HepG2 (cell line): ENCODE data around the gene AFF1. TPM values are rescaled to one million over a fixed set of nuclear protein-coding genes. Genes with fewer than 3 reads are reported as not detected.

Experiments used
- CEBPB ChIP-seq: IDR thresholded peaks from 2 replicates; pipeline ENCODE4 v1.6.1; 2011; ENCODE audit warnings: low read depth, low read length, improper control_type of control experiment, borderline replicate concordance
- CREM ChIP-seq, 2 experiments: sonication (generic) in 1 of 2; formaldehyde crosslinking in 1 of 2; IDR thresholded peaks; 2 replicates each; pipeline versions ENCODE4 v1.4.0 to v1.6.1; 2016 to 2020; ENCODE audit warnings: antibody characterized with exemption in 1 of 2, mild to moderate bottlenecking in 1 of 2, missing genetic modification reagents in 1 of 2
- GATAD2A ChIP-seq: IDR thresholded peaks from 2 replicates; pipeline ENCODE4 v1.6.1; 2016
- MBD4 ChIP-seq: IDR thresholded peaks from 2 replicates; pipeline ENCODE4 v1.6.1; 2012; ENCODE audit warnings: low read length, inconsistent platforms, borderline replicate concordance
- MEF2D ChIP-seq: sonication (generic); formaldehyde crosslinking; IDR thresholded peaks from 2 replicates; pipeline ENCODE4 v1.5.1; 2020; ENCODE audit warnings: mild to moderate bottlenecking, missing genetic modification reagents
- NFRKB ChIP-seq: fragments of 450-650 bp; IDR thresholded peaks from 2 replicates; pipeline ENCODE4 v1.6.1; 2017
- NR2F2 ChIP-seq: IDR thresholded peaks from 2 replicates; pipeline ENCODE4 v1.6.1; 2012; ENCODE audit warnings: low read depth, inconsistent platforms, borderline replicate concordance
- SIX1 ChIP-seq: sonication (generic); formaldehyde crosslinking; IDR thresholded peaks from 2 replicates; pipeline ENCODE4 v1.4.0; 2020; ENCODE audit warnings: missing genetic modification reagents, borderline replicate concordance
- SOX6 ChIP-seq, 2 experiments: fragments of 450-650 bp in 1 of 2; sonication (generic) in 1 of 2; formaldehyde crosslinking in 1 of 2; IDR thresholded peaks; 2 replicates each; pipeline versions ENCODE4 v1.4.0 to v1.6.1; 2017 to 2020; ENCODE audit warnings: antibody characterized with exemption in 1 of 2, mild to moderate bottlenecking in 1 of 2, missing genetic modification reagents in 1 of 2
- TAF15 ChIP-seq: fragments of 200-400 bp; formaldehyde crosslinking; IDR thresholded peaks from one replicate; pipeline ENCODE4 v1.6.1; 2018; ENCODE audit warnings: mild to moderate bottlenecking, low read depth, low read length; ENCODE audit not compliant: poor library complexity, severe bottlenecking
- THAP11 ChIP-seq: IDR thresholded peaks from 2 replicates; pipeline ENCODE4 v1.6.1; 2016; ENCODE audit warnings: missing biosample characterization, missing genetic modification reagents
- ZMYM2 ChIP-seq: sonication (generic); formaldehyde crosslinking; IDR thresholded peaks from 2 replicates; pipeline ENCODE4 v1.8.0; 2022; ENCODE audit warnings: mild to moderate bottlenecking, missing genetic modification reagents
- ZNF17 ChIP-seq: sonication (generic); formaldehyde crosslinking; IDR thresholded peaks from 2 replicates; pipeline ENCODE4 v1.5.0; 2020; ENCODE audit warnings: mild to moderate bottlenecking, missing genetic modification reagents
- ZNF558 ChIP-seq: sonication (generic); formaldehyde crosslinking; IDR thresholded peaks from 2 replicates; pipeline ENCODE4 v1.9.0; 2022; ENCODE audit warnings: mild to moderate bottlenecking, missing genetic modification reagents, borderline replicate concordance
- ZNF724P ChIP-seq: sonication (generic); formaldehyde crosslinking; IDR thresholded peaks from 2 replicates; pipeline ENCODE4 v1.8.0; 2022; ENCODE audit warnings: missing genetic modification reagents, borderline replicate concordance
- polyA plus RNA-seq, 8 experiments: library from polyadenylated mRNA; depleted of rRNA in 3 of 8; stranded (reverse) in 7 of 8; unstranded in 1 of 8; fragments of >200 nt; fragmentation: Illumina TruSeq in 4 of 8; extraction: Trizol in 4 of 8; gene quantifications; 2 replicates each; pipeline versions ENCODE4 v1.2.1 to v1.2.3, GENCODE V29; 2011 to 2016; ENCODE audit warnings: low read depth in 4 of 8, missing spikeins in 1 of 8, mixed read lengths in 1 of 8; ENCODE audit not compliant: insufficient read depth in 1 of 8
- total RNA-seq, 5 experiments: library from RNA; depleted of rRNA; stranded (reverse); fragments of >200 nt; fragmentation: Illumina TruSeq; extraction: Trizol; gene quantifications; 2 replicates each; pipeline ENCODE4 v1.2.3, GENCODE V29; 2016; ENCODE audit warnings: low read depth in 1 of 5
- TF ChIP-seq, protein P1 (sequence below): IDR thresholded peaks from 2 replicates; pipeline ENCODE4 v1.6.1; 2016
- TF ChIP-seq, protein P2 (sequence below): sonication (generic); formaldehyde crosslinking; IDR thresholded peaks from 2 replicates; pipeline ENCODE4 v1.4.0; 2020; ENCODE audit warnings: mild to moderate bottlenecking, missing genetic modification reagents
- TF ChIP-seq, protein P3 (sequence below): sonication (generic); formaldehyde crosslinking; IDR thresholded peaks from 2 replicates; pipeline ENCODE4 v1.4.0; 2020; ENCODE audit warnings: mild to moderate bottlenecking, low read depth, missing genetic modification reagents
- TF ChIP-seq, protein P4 (sequence below): sonication (generic); formaldehyde crosslinking; IDR thresholded peaks from 2 replicates; pipeline ENCODE4 v1.5.1; 2020; ENCODE audit warnings: mild to moderate bottlenecking, missing genetic modification reagents, borderline replicate concordance
- TF ChIP-seq, protein P5 (sequence below): sonication (generic); formaldehyde crosslinking; IDR thresholded peaks from 2 replicates; pipeline ENCODE4 v1.4.0; 2020; ENCODE audit warnings: missing genetic modification reagents

AFF1 gene
- total and polyA plus RNA-seq, 2 of the 13 experiments (the other 11 are each of a cell fraction or from before 2014, with no cell fraction given): 15.5 to 15.9 TPM

DNA sequence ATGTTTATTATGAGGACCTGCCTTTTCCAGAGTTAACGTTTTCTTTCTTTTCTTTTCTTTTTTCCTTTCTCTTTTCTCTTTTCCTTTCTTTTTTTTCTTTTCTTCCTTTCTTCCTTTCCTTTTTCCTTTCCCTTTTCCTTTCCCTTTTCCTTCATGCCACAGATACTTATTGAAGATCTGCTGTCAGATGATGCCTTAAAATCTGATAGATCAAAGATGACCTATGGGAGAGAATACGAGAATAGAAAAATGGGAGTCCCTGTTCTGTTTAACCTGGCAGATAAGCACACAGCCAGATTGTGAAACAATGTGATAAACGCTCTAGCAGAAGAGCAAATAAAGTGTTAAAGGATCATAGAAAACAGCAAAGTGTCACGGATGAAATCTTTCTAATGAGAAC, 38.9 kb downstream of the AFF1 start (continued):
- peak; percentile 82; the same call in 1 of the 2 replicates for TF ChIP-seq NR2F2
- TF ChIP-seq MEF2D (CRISPR knock-in tag): 0 out of 2 replicates have a peak, but pooled peaks have one; percentile 20
- TF ChIP-seq, protein P1, sequence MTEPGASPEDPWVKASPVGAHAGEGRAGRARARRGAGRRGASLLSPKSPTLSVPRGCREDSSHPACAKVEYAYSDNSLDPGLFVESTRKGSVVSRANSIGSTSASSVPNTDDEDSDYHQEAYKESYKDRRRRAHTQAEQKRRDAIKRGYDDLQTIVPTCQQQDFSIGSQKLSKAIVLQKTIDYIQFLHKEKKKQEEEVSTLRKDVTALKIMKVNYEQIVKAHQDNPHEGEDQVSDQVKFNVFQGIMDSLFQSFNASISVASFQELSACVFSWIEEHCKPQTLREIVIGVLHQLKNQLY (CRISPR knock-in tag): 0 out of 2 replicates have a peak, but pooled peaks have one; percentile 11
- TF ChIP-seq NFRKB: no peak
- TF ChIP-seq, protein P2, sequence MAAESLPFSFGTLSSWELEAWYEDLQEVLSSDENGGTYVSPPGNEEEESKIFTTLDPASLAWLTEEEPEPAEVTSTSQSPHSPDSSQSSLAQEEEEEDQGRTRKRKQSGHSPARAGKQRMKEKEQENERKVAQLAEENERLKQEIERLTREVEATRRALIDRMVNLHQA (CRISPR knock-in tag): no peak
- TF ChIP-seq ZNF17: no peak
- TF ChIP-seq, protein P3, sequence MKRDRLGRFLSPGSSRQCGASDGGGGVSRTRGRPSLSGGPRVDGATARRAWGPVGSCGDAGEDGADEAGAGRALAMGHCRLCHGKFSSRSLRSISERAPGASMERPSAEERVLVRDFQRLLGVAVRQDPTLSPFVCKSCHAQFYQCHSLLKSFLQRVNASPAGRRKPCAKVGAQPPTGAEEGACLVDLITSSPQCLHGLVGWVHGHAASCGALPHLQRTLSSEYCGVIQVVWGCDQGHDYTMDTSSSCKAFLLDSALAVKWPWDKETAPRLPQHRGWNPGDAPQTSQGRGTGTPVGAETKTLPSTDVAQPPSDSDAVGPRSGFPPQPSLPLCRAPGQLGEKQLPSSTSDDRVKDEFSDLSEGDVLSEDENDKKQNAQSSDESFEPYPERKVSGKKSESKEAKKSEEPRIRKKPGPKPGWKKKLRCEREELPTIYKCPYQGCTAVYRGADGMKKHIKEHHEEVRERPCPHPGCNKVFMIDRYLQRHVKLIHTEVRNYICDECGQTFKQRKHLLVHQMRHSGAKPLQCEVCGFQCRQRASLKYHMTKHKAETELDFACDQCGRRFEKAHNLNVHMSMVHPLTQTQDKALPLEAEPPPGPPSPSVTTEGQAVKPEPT (CRISPR knock-in tag): no peak
- peak; percentile 81 for TF ChIP-seq CEBPB
- TF ChIP-seq GATAD2A: peak; percentile 89
- TF ChIP-seq THAP11 (CRISPR knock-in tag): peak; percentile 28; the same call in 1 of the 2 replicates
- TF ChIP-seq ZNF724P (CRISPR knock-in tag): no peak
- TF ChIP-seq CREM (IDR thresholded peaks at IDR 0.05): peak; percentile 57; the same call in 1 of the 2 replicates
- TF ChIP-seq CREM (CRISPR knock-in tag; IDR thresholded peaks at IDR 0.05): no peak
- TF ChIP-seq MBD4: 0 out of 2 replicates have a peak, but pooled peaks have one; percentile 50
- TF ChIP-seq SOX6 (IDR thresholded peaks at IDR 0.05): no peak
- peak; percentile 78 for TF ChIP-seq SOX6 (CRISPR knock-in tag; IDR thresholded peaks at IDR 0.05)
- TF ChIP-seq, protein P4, sequence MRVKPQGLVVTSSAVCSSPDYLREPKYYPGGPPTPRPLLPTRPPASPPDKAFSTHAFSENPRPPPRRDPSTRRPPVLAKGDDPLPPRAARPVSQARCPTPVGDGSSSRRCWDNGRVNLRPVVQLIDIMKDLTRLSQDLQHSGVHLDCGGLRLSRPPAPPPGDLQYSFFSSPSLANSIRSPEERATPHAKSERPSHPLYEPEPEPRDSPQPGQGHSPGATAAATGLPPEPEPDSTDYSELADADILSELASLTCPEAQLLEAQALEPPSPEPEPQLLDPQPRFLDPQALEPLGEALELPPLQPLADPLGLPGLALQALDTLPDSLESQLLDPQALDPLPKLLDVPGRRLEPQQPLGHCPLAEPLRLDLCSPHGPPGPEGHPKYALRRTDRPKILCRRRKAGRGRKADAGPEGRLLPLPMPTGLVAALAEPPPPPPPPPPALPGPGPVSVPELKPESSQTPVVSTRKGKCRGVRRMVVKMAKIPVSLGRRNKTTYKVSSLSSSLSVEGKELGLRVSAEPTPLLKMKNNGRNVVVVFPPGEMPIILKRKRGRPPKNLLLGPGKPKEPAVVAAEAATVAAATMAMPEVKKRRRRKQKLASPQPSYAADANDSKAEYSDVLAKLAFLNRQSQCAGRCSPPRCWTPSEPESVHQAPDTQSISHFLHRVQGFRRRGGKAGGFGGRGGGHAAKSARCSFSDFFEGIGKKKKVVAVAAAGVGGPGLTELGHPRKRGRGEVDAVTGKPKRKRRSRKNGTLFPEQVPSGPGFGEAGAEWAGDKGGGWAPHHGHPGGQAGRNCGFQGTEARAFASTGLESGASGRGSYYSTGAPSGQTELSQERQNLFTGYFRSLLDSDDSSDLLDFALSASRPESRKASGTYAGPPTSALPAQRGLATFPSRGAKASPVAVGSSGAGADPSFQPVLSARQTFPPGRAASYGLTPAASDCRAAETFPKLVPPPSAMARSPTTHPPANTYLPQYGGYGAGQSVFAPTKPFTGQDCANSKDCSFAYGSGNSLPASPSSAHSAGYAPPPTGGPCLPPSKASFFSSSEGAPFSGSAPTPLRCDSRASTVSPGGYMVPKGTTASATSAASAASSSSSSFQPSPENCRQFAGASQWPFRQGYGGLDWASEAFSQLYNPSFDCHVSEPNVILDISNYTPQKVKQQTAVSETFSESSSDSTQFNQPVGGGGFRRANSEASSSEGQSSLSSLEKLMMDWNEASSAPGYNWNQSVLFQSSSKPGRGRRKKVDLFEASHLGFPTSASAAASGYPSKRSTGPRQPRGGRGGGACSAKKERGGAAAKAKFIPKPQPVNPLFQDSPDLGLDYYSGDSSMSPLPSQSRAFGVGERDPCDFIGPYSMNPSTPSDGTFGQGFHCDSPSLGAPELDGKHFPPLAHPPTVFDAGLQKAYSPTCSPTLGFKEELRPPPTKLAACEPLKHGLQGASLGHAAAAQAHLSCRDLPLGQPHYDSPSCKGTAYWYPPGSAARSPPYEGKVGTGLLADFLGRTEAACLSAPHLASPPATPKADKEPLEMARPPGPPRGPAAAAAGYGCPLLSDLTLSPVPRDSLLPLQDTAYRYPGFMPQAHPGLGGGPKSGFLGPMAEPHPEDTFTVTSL (CRISPR knock-in tag): peak; percentile 54; the same call in 1 of the 2 replicates
- TF ChIP-seq, protein P5, sequence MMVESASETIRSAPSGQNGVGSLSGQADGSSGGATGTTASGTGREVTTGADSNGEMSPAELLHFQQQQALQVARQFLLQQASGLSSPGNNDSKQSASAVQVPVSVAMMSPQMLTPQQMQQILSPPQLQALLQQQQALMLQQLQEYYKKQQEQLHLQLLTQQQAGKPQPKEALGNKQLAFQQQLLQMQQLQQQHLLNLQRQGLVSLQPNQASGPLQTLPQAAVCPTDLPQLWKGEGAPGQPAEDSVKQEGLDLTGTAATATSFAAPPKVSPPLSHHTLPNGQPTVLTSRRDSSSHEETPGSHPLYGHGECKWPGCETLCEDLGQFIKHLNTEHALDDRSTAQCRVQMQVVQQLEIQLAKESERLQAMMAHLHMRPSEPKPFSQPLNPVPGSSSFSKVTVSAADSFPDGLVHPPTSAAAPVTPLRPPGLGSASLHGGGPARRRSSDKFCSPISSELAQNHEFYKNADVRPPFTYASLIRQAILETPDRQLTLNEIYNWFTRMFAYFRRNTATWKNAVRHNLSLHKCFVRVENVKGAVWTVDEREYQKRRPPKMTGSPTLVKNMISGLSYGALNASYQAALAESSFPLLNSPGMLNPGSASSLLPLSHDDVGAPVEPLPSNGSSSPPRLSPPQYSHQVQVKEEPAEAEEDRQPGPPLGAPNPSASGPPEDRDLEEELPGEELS (CRISPR knock-in tag): peak; percentile 61; the same call in 1 of the 2 replicates
- 0 out of 2 replicates have a peak, but pooled peaks have one; percentile 42 for TF ChIP-seq SIX1 (CRISPR knock-in tag)
- no peak for TF ChIP-seq TAF15
- TF ChIP-seq ZNF558 (CRISPR knock-in tag): no peak
- TF ChIP-seq ZMYM2 (CRISPR knock-in tag): no peak
